ENCODE results near the gene VEGFB. TPM values are rescaled to one million over a fixed set of nuclear protein-coding genes. Genes with fewer than 3 reads are reported as not detected.

The VEGFB gene
- total RNA-seq, 1 experiment from 2014 or later: 61.7 TPM

- H3K4me1 ChIP-seq: peaks cover 19% of the 10 kb centered on the region
- no peaks in the 10 kb centered on the region for H3K9me3 Mint-ChIP-seq (ENCODE audit: unreplicated experiment)
- intact Hi-C loops (cut with micrococcal nuclease; ENCODE audit: unreplicated experiment): loop anchor here (1.0 to 2.0 kb wide), 2 partner anchors 56 to 63 kb away; partner anchors contain the start of gene ESRRA
- ChIA-PET POLR2A (interaction anchor here (0.5 to 1.6 kb wide), 19 partner anchors 8 to 1455 kb away, joined by 3 to 15 read pairs (median 4); partner anchors contain the start of genes DNAJC4, ESRRA, NUDT22 and PRDX5), CTCF (interaction anchor here (0.6 to 1.1 kb wide), 8 partner anchors 8 to 1181 kb away, joined by 3 to 13 read pairs (median 3); partner anchors contain the start of genes ESRRA and STIP1)
- TF ChIP-seq, protein P1, sequence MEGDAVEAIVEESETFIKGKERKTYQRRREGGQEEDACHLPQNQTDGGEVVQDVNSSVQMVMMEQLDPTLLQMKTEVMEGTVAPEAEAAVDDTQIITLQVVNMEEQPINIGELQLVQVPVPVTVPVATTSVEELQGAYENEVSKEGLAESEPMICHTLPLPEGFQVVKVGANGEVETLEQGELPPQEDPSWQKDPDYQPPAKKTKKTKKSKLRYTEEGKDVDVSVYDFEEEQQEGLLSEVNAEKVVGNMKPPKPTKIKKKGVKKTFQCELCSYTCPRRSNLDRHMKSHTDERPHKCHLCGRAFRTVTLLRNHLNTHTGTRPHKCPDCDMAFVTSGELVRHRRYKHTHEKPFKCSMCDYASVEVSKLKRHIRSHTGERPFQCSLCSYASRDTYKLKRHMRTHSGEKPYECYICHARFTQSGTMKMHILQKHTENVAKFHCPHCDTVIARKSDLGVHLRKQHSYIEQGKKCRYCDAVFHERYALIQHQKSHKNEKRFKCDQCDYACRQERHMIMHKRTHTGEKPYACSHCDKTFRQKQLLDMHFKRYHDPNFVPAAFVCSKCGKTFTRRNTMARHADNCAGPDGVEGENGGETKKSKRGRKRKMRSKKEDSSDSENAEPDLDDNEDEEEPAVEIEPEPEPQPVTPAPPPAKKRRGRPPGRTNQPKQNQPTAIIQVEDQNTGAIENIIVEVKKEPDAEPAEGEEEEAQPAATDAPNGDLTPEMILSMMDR (IDR thresholded peaks at IDR 0.05; ENCODE audit: insufficient read depth in 1 of 2, low read depth in 1 of 2, low read length in 1 of 2, severe bottlenecking in 1 of 2, unreplicated experiment in 1 of 2): no peak
- H3K27ac Mint-ChIP-seq (ENCODE audit: unreplicated experiment): peak overlapping the region; percentile 90
- peak overlapping the region; percentile 88 for H3K4me3 Mint-ChIP-seq (ENCODE audit: unreplicated experiment)
- peaks cover 65% of the 10 kb centered on the region for H3K36me3 Mint-ChIP-seq (ENCODE audit: insufficient read depth, unreplicated experiment)
- H3K27me3 Mint-ChIP-seq (ENCODE audit: insufficient read depth, unreplicated experiment): no peaks in the 10 kb centered on the region
- peak; percentile 73 to 80 for DNase-seq
- H3K27me3 ChIP-seq (replicated peaks; ENCODE audit: control insufficient read depth, insufficient read depth, low read length): no peaks in the 10 kb centered on the region
- H3K9me3 ChIP-seq: no peaks in the 10 kb centered on the region
- H3K4me1 Mint-ChIP-seq (ENCODE audit: low read depth, unreplicated experiment): peaks cover 15% of the 10 kb centered on the region
- BruUV-seq (replicated peaks): TSS peak; percentile 21
- H3K36me3 ChIP-seq (ENCODE audit: control insufficient read depth, insufficient read depth, low read length): peaks cover 3% of the 10 kb centered on the region; the same call in 1 of the 2 replicates
- H3K4me3 ChIP-seq (ENCODE audit: low read depth, low read length): peak overlapping the region; percentile 95
These were observed 7.3 kb downstream of the VEGFB start for GRCh38 chr11:64241491-64242374.

DNA sequence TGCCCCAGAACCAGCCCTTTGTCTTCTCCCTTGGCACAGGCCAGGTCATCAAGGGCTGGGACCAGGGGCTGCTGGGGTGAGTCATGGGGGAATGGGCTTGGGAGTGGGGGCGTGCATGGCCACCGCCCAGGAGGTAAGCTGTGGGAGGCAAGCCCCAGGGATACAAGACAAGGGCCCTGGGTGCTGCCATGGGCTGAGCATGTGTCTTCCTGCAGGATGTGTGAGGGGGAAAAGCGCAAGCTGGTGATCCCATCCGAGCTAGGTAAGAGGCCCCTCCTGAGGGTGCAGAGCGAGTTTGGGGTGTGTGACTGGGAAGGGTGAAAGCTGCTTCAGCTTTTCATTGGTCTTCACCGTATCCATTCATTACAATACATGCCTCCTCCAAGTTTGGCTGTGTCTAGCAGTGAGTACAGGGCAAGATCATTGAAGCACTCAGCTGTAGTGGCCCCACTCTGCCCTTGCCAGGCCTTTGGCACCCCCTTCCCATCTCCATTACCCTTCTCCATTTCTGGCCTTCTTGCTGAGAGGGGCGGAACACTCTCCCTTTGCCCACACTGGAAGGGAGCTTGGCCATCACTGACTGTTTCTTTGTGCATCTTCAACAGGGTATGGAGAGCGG is 9.0 kb downstream of the VEGFB start:
- ChIA-PET CTCF (no interaction called here), POLR2A (interaction anchor here (0.5 to 1.0 kb wide), 3 partner anchors 7 to 42 kb away, joined by 3 to 5 read pairs (median 3); partner anchors contain the start of gene GPR137)
- Histone ChIP-seq H3K4me3 (ENCODE audit: low read depth, low read length) (no peak overlapping the region), H3K36me3 (ENCODE audit: control insufficient read depth, insufficient read depth, low read length) (peaks cover 3% of the 10 kb centered on the region; the same call in 1 of the 2 replicates), H3K9me3 (no peaks in the 10 kb centered on the region), H3K27me3 (replicated peaks; ENCODE audit: control insufficient read depth, insufficient read depth, low read length) (no peaks in the 10 kb centered on the region), H3K4me1 (peaks cover 28% of the 10 kb centered on the region)
- intact Hi-C loops (cut with micrococcal nuclease; ENCODE audit: unreplicated experiment): no loop called here
- Mint-ChIP-seq H3K4me1 (ENCODE audit: low read depth, unreplicated experiment) (peaks cover 20% of the 10 kb centered on the region), H3K36me3 (ENCODE audit: insufficient read depth, unreplicated experiment) (peaks cover 72% of the 10 kb centered on the region), H3K4me3 (ENCODE audit: unreplicated experiment) (peak overlapping the region; percentile 88), H3K27ac (ENCODE audit: unreplicated experiment) (peak overlapping the region; percentile 90), H3K27me3 (ENCODE audit: insufficient read depth, unreplicated experiment) (no peaks in the 10 kb centered on the region), H3K9me3 (ENCODE audit: unreplicated experiment) (no peaks in the 10 kb centered on the region)
- DNase-seq: no peak
- no TSS peak for BruUV-seq (replicated peaks)
- TF ChIP-seq, protein P1 (IDR thresholded peaks at IDR 0.05; ENCODE audit: insufficient read depth in 1 of 2, low read depth in 1 of 2, low read length in 1 of 2, severe bottlenecking in 1 of 2, unreplicated experiment in 1 of 2): no peak

GRCh38 chr11:64244107-64244506 is 9.7 kb downstream of the VEGFB start:
- DNase-seq: no peak
- Histone ChIP-seq H3K4me1 (peaks cover 31% of the 10 kb centered on the region), H3K36me3 (ENCODE audit: control insufficient read depth, insufficient read depth, low read length) (0 out of 2 replicates have a peak, but pooled peaks cover 3% of the 10 kb centered on the region), H3K9me3 (no peaks in the 10 kb centered on the region), H3K4me3 (ENCODE audit: low read depth, low read length) (no peak overlapping the region), H3K27me3 (replicated peaks; ENCODE audit: control insufficient read depth, insufficient read depth, low read length) (no peaks in the 10 kb centered on the region)
- TF ChIP-seq, protein P1 (IDR thresholded peaks at IDR 0.05; ENCODE audit: insufficient read depth in 1 of 2, low read depth in 1 of 2, low read length in 1 of 2, severe bottlenecking in 1 of 2, unreplicated experiment in 1 of 2): no peak
- BruUV-seq (replicated peaks): no TSS peak
- H3K9me3 Mint-ChIP-seq (ENCODE audit: unreplicated experiment): no peaks in the 10 kb centered on the region
- no peak overlapping the region for H3K27ac Mint-ChIP-seq (ENCODE audit: unreplicated experiment)
- no peaks in the 10 kb centered on the region for H3K27me3 Mint-ChIP-seq (ENCODE audit: insufficient read depth, unreplicated experiment)
- H3K4me3 Mint-ChIP-seq (ENCODE audit: unreplicated experiment): peak overlapping the region; percentile 88
- H3K36me3 Mint-ChIP-seq (ENCODE audit: insufficient read depth, unreplicated experiment): peaks cover 72% of the 10 kb centered on the region
- intact Hi-C loops (cut with micrococcal nuclease; ENCODE audit: unreplicated experiment): no loop called here
- ChIA-PET POLR2A (interaction anchor here (0.5 kb wide), 1 partner anchor 41 kb away, joined by 3 read pairs; the partner anchor contains the start of gene GPR137), CTCF (no interaction called here)
- peaks cover 23% of the 10 kb centered on the region for H3K4me1 Mint-ChIP-seq (ENCODE audit: low read depth, unreplicated experiment)
